Activated effector memory CD4-positive, alpha-beta T cell treated with Interleukin-2 at 50 U/mL for 16 hours (primary cell): Measurements from ENCODE around the gene KIF20A.
A peak's percentile ranks its signal among the peaks of the same experiment; 100 is the strongest.
"Not testable (repeated sequence)": the region's sequence is repeated elsewhere in the genome, so short reads cannot be mapped to it uniquely, and the experiment has no call there.

ENCODE experiments used
- DNase-seq: peaks from one replicate; pipeline ENCODE4 v3.0.0-alpha.2; 2020

KIF20A gene

GRCh38 chr5:138178516-138179276 lies at the start of gene KIF20A, which contains the start of gene BRD8:
Gene KIF20A, plus strand, starts transcription at chr5:138179112. Its CDS starts 569 bp downstream, at chr5:138179681.
Gene BRD8, minus strand, starts transcription at chr5:138178630. Its CDS starts 16 bp downstream, at chr5:138178614.
- peak; percentile 82 for DNase-seq

DNA sequence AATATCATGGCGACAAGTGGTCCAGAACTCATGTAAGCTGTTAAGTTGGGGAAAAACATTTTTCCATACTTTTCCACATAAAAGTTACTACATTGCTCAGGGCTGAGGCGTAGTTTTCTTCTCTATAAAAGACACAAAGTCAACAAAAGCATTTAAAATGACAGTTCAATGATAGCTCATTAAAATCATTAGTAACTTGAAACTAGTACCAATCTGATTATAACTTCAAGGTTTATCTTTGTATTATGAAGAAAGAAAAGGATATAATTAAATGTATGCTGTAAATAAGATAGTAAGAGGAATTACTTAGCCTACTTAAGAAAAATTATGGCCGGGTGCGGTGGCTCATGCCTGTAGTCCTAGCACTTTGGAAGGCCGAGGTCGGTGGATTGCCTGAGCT lies 49.6 kb upstream of the KIF20A start:
- DNase-seq, result no peak

DNA sequence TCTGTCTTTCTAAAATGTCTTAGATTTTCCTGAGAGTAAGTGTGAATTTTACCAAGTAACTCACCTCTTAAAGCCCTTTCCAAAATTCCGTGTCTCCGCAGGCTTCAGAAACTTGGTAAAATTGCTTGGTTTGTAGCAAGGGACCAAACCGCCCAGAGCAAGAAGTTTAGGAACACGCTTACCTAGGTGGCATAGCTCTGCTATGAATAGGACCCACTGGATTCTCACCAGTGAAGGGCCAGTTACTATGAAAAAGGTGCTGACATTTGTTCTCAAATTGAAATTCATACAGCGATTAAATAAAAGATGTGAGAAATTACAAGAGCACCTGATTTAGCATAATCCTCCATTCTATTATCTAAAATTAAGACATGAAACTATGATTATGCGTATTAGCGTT lies 46.4 kb upstream of the KIF20A start:
- DNase-seq, result no peak

DNA sequence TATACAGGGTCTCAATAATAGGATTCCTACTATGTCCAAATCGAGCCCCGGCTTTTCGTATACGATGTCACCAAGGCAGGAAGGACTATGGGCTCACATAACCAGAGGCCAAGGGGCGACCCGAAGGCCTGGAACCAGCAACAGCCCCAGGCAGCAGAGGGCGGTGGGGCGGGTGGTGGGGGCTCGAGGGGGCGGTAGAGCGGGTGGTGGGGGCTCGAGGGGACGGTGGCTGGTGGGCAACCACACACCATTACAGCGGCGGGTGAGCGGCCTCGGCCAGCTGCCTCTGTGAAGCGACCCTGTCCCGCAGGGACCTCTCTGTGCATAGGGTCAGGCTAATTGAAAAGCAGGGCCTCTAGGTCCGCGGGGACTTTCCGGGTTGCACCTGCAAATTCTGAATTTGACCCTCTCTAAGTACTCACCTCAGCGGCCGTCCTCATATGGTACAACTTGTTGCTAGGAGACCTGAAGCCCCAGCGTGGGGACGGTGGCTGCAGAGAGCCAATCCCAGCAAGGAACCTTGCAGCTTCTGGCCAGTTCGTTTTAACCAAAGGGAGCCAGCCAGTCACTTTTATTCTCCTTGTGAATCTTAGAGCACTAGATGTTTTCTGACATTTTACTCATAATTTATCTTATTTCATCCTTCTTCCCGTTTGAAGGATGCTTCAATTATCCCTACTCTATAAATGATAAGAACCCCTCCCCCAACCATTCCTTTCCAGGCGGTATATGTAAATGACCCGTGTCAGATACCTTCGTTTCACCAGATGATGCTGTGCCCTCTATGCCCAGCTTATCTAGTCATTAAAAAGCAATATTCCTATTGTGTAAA lies 39.7 kb upstream of the KIF20A start, which contains the start of gene NME5:
Gene NME5 (minus strand): TSS at position 480 of the 832 bp plus-strand sequence. CDS start 648 bp downstream, outside the sequence.
- no peak for DNase-seq

DNA sequence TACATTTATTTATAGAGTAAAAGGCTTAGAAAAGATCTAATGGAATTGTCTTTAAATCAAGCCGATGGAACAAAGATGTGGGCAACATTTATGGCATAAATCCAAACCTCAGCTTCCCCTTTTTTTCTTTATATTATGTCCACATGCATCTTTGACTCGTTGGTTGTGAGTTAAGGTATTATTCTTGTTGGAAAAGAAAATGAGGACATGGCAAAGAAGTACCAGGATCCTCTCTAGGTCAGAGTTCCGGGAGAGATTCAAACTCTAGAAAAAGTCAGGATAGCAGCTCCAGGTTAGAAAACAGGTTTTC lies 39.2 kb upstream of the KIF20A start:
- no peak for DNase-seq

DNA sequence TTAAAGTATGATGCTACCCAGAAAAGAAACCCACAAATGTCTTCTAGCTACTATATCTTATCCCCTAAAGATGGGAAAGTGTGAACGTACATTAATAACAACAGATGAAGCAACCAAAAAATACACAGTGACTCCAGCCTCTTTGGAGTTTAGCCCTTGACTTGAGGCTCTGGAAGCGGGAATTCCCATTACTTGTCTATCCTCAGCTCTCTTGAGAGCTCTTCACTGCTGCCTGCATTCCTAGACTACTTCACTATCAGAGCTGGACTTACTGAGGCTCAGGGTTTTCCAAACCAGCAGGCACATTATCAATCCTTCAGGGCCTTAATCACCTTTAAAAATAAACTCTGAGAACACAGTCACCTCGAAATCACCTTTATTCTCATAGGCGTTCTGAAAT lies 38.6 kb upstream of the KIF20A start:
- DNase-seq, result no peak

GRCh38 chr5:138141734-138142133 lies 37.2 kb upstream of the KIF20A start:
- DNase-seq, result no peak

DNA sequence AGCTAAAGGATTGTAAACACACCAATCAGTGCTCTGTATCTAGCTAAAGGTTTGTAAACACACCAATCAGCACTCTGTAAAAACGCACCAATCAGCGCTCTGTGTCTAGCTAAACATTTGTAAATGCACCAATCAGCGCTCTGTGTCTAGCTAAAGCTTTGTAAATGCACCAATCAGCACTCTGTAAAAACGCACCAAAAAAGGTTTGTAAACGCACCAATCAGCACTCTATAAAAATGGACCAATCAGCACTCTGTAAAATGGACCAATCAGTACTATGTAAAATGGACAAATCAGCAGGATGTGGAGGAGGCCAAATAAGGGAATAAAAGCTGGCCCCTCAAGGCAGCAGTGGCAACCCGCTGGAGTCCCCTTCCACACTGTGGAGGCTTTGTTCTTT lies 35.3 kb upstream of the KIF20A start:
- not testable (repeated sequence) for DNase-seq

DNA sequence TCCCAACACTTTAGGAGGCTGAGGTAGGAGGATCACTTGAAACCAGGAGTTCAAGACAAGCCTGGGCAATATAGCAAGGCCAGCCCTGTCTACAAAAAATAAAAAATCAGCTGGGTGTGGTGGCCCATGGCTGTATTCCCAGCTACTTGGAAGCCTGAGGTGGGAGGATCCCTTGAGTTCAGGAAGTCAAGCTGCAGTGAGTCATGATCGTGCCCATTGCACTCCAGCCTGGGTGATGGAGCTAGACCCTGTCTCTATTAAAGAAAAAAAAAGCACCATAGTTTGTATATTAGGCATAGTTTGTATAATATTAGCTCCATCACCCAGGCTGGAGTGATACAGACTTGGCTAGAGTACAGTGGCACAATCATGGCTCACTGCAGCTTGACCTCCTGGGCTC lies 30.1 kb upstream of the KIF20A start:
- DNase-seq, result no peak

DNA sequence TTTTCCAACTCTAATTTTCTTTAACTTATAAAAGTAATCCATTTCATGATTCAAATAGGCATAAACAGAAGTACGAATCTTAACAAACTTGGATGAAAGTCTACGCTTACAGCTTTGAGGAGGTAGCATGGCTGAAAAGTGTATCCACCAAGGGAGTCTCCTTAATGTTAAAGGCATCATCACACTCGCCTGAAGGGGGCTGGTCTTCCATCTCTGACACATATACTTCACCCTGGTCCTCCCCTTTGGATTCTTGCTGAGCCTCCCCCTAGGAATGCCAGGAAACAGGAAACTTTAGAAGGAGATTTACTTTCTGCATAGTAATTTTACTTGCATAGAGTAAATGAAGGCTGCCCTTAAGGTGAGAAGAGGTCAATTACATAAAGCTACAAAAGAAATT lies 29.4 kb upstream of the KIF20A start:
- no peak for DNase-seq

DNA sequence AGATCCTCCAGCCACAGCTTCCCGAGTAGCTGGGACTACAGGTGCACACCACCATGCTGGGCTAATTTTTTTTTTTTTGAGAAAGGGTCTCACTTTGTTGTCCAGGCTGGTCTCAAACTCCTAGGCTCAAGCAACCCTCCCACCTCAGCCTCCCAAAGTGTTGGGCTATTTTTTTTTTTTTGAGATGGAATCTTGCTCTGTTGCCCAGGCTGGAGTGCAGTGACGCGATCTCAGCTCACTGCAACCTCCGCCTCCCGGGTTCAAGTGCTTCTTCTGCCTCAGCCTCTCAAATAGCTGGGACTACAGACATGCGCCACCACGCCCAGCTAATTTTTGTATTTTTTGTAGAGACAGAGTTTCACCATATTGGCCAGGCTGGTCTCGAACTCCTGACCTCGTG lies 22.9 kb upstream of the KIF20A start:
- DNase-seq, result not testable (repeated sequence)

GRCh38 chr5:138157626-138158025 lies 21.3 kb upstream of the KIF20A start:
- no peak for DNase-seq

GRCh38 chr5:138159666-138160065 lies 19.2 kb upstream of the KIF20A start:
- DNase-seq, result no peak

DNA sequence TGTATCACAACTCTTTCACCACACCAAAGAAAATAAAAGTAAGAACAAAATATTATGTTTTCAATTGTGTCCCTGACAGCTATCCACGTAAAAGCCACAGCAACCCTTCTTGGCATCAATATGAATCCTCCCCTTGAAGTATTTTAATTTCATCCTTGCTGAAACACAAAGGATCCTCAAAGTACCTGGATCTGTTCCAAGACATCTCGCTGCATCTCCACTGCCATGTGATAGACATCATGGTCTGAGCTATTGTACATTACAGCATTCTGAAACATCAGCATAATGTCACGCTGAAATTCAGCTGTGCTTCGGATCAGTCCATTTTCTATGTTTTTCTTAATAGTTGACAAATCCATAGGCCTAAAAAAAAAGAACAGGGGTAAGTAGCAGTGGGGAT lies 18.2 kb upstream of the KIF20A start:
- no peak for DNase-seq

GRCh38 chr5:138163721-138164120 lies 15.2 kb upstream of the KIF20A start:
- no peak for DNase-seq

GRCh38 chr5:138169124-138169523 lies 9.8 kb upstream of the KIF20A start:
- DNase-seq, result no peak

GRCh38 chr5:138170299-138170698 lies 8.6 kb upstream of the KIF20A start:
- no peak for DNase-seq

DNA sequence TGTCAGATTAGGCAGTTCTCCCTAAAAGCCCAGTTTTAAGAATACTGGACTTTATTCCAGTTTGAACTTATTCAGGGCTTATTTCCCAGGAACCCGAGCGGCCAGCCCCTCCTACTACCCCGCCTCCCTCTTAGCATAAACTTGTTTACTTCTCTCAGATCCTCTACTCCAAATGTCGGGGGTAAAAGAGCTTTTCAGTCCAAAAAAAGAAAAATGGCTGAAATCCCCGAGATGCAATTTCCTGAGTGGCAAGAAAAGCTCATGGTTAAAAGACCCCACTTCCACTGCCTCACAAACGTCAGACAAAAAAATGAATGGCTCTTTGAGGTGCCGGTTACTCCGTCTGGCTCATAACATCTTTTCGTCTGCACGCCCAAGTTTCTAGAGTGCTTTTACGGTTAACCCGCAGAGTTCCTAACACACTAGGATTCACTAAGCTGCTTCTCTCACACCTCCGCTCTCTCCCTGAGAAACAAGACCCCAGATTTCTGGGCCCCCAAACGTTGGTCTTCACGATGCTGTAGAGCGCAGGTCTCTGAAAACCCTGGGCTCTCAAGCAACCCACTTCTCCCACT lies 884 bp upstream of the KIF20A start:
- no peak for DNase-seq

DNA sequence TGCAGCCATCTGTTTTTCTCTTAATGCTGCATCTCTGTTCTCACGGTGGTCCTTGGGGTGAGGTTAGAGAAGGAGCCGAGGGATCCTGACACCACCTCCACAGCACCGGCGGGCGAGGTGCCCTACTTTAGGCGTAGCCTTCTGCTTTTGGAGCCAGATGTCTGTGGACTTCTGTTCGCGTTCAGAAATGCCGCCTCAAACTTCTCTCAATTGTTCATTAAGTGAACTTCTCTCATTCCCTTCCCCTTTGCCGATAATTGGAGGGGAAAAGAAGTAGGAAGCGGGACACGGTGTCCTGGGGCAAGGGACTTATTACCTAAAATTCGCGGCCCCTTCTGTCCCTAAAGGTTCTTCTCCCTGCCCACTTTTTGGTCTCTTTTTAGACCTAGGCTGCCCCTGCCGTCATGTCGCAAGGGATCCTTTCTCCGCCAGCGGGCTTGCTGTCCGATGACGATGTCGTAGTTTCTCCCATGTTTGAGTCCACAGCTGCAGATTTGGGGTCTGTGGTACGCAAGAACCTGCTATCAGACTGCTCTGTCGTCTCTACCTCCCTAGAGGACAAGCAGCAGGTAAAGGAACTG lies 455 bp downstream of the KIF20A start:
- DNase-seq, result no peak

- no peak for DNase-seq
Measured at GRCh38 chr5:138180183-138180782, 1.4 kb downstream of the KIF20A start.

GRCh38 chr5:138180841-138181240 lies 1.9 kb downstream of the KIF20A start:
- DNase-seq, result no peak

- no peak for DNase-seq
Measured at GRCh38 chr5:138182808-138183207, 3.9 kb downstream of the KIF20A start.

DNA sequence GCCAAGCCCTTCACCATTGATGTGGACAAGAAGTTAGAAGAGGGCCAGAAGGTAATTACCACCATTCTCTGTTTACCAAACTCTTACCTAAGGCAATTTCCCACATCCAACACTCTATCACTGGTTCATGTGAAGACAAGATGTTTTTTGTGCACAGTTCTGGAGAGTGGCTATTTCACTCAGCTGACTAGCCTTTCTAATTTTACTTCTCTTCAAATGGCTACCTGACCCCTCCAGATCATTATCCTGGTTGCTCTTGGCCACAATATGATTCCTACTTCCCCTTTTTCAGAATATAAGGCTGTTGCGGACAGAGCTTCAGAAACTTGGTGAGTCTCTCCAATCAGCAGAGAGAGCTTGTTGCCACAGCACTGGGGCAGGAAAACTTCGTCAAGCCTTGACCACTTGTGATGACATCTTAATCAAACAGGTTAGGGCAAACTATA lies 7.1 kb downstream of the KIF20A start:
- DNase-seq, result no peak
